Measurements from ENCODE around the gene ZNF674. TPM values are rescaled to one million over a fixed set of nuclear protein-coding genes. Genes with fewer than 3 reads are reported as not detected.

ZNF674 gene
- total and polyA plus RNA-seq, 4 donors: 1.2 to 11.3 (median 2.9) TPM

DNA sequence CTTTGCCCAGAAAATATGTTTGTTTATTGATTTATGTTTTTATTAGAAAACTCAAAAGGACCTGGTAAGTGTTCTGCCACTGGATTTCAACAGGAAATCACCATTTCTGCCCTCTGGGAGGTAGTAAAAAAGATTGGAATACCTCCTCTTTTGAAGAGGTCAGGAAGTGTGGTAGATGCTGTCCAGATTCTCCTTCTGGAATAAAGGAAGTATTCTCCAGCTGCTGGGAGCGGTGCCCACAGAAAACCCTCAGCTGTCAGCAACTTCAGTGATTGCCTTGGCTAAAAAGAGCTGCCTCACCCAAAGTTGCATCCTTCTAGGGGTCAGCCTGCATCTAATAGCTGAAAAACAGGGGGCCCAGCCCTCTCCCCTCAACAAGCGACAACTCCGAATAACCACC, 13.8 kb upstream of the ZNF674 start:
- ATAC-seq (ENCODE audit: insufficient read depth, low FRiP score) (no peak), DNase-seq (peak; percentile 29 to 55 (median 38))
- Histone ChIP-seq H3K36me3 (ENCODE audit: control insufficient read depth in 4 of 4, insufficient read depth in 4 of 4, low read length in 4 of 4) (no peaks in the 10 kb centered on the region), H3K9ac (ENCODE audit: insufficient read depth in 1 of 2, low read length in 2 of 2) (no peak overlapping the region), H3K4me1 (ENCODE audit: control insufficient read depth in 5 of 5, insufficient read depth in 5 of 5, low read length in 5 of 5) (peaks cover 0 to 3% (median 0%) of the 10 kb centered on the region in 5 donors), H3K27ac (ENCODE audit: low read depth in 1 of 2, low read length in 1 of 2) (no peak overlapping the region), H3K4me3 (no peak overlapping the region), H3K9me3 (ENCODE audit: control insufficient read depth in 4 of 4, insufficient read depth in 3 of 4, low read length in 3 of 4) (no peaks in the 10 kb centered on the region), H3K27me3 (ENCODE audit: control insufficient read depth in 3 of 3, insufficient read depth in 3 of 3, low read length in 2 of 3) (peaks cover 0 to 2% (median 0%) of the 10 kb centered on the region in 3 donors)
- 89 to 91% methylated on average over 3 of the region's 3 CpGs for WGBS, 2 donors
- TF ChIP-seq, protein P1, sequence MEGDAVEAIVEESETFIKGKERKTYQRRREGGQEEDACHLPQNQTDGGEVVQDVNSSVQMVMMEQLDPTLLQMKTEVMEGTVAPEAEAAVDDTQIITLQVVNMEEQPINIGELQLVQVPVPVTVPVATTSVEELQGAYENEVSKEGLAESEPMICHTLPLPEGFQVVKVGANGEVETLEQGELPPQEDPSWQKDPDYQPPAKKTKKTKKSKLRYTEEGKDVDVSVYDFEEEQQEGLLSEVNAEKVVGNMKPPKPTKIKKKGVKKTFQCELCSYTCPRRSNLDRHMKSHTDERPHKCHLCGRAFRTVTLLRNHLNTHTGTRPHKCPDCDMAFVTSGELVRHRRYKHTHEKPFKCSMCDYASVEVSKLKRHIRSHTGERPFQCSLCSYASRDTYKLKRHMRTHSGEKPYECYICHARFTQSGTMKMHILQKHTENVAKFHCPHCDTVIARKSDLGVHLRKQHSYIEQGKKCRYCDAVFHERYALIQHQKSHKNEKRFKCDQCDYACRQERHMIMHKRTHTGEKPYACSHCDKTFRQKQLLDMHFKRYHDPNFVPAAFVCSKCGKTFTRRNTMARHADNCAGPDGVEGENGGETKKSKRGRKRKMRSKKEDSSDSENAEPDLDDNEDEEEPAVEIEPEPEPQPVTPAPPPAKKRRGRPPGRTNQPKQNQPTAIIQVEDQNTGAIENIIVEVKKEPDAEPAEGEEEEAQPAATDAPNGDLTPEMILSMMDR (IDR thresholded peaks at IDR 0.05; ENCODE audit: control extremely low read depth, extremely low read depth): no peak

DNA sequence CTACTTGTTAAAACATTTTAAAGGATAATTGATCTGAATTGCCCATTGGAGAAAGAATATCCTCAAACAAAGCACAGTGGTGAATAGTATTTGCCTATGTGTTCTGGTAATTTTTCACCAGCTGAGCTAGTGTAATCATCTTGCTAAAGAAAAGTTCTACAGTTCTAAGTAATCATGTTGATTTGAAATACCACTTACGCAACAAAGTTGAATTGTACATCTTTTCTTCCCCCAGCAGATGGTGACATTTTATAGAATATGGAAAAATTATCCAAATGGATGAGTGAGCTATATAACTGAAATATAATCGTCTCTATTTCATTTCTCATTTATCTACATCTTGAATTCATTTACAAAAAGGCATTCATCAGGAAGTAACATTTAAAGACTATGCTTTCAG, 9.7 kb upstream of the ZNF674 start:
- no peaks in the 10 kb centered on the region for H3K4me1 ChIP-seq (ENCODE audit: control insufficient read depth in 5 of 5, insufficient read depth in 5 of 5, low read length in 5 of 5)
- ATAC-seq (ENCODE audit: insufficient read depth, low FRiP score): no peak
- H3K36me3 ChIP-seq (ENCODE audit: control insufficient read depth in 4 of 4, insufficient read depth in 4 of 4, low read length in 4 of 4): no peaks in the 10 kb centered on the region
- 16 to 41% methylated on average over 2 of the region's 2 CpGs for WGBS, 2 donors
- no peak overlapping the region for H3K27ac ChIP-seq (ENCODE audit: low read depth in 1 of 2, low read length in 1 of 2)
- H3K4me3 ChIP-seq: no peak overlapping the region
- TF ChIP-seq, protein P1 (IDR thresholded peaks at IDR 0.05; ENCODE audit: control extremely low read depth, extremely low read depth): no peak
- H3K9ac ChIP-seq (ENCODE audit: insufficient read depth in 1 of 2, low read length in 2 of 2): no peak overlapping the region
- peaks cover 0 to 2% (median 0%) of the 10 kb centered on the region in 3 donors for H3K27me3 ChIP-seq (ENCODE audit: control insufficient read depth in 3 of 3, insufficient read depth in 3 of 3, low read length in 2 of 3)
- no peaks in the 10 kb centered on the region for H3K9me3 ChIP-seq (ENCODE audit: control insufficient read depth in 4 of 4, insufficient read depth in 3 of 4, low read length in 3 of 4)
- peak in 2 of 3 donors; percentile 59 to 61 for DNase-seq

DNA sequence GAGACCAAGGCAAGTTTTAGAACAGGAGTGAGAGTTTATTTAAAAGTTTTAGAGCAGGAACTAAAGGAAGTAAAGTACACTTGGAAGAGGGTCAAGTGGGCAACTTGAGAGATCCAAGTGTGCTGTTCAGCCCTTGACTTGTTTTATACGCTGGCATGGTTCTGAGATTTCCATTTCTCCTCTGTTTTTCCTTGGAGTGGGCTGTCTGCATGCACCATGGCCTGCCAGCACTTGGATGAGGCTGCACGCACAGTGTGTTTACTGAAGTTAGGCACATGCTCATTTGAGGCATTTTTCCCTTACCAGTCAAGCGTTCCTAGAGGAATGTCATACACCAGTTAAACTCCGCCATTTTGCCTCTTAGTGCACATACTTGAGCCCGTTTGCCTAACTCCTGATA, 8.7 kb upstream of the ZNF674 start:
- Histone ChIP-seq H3K27ac (ENCODE audit: low read depth in 1 of 2, low read length in 1 of 2) (no peak overlapping the region), H3K9me3 (ENCODE audit: control insufficient read depth in 4 of 4, insufficient read depth in 3 of 4, low read length in 3 of 4) (no peaks in the 10 kb centered on the region), H3K9ac (ENCODE audit: insufficient read depth in 1 of 2, low read length in 2 of 2) (no peak overlapping the region), H3K36me3 (ENCODE audit: control insufficient read depth in 4 of 4, insufficient read depth in 4 of 4, low read length in 4 of 4) (no peaks in the 10 kb centered on the region), H3K4me3 (no peak overlapping the region), H3K4me1 (ENCODE audit: control insufficient read depth in 5 of 5, insufficient read depth in 5 of 5, low read length in 5 of 5) (no peaks in the 10 kb centered on the region), H3K27me3 (ENCODE audit: control insufficient read depth in 3 of 3, insufficient read depth in 3 of 3, low read length in 2 of 3) (peaks cover 0 to 2% (median 0%) of the 10 kb centered on the region in 3 donors)
- TF ChIP-seq, protein P1 (IDR thresholded peaks at IDR 0.05; ENCODE audit: control extremely low read depth, extremely low read depth): no peak
- DNase-seq: peak in 2 of 3 donors; percentile 10 to 43
- ATAC-seq (ENCODE audit: insufficient read depth, low FRiP score): no peak
- 69 to 87% methylated on average over 5 of the region's 5 CpGs for WGBS, 2 donors

All from lung (tissue), 12 donors.